HEK293 (cell line): ENCODE data around the gene TRMT112.
A peak's percentile ranks its signal among the peaks of the same experiment; 100 is the strongest.

Experiments used
- CTCF ChIA-PET: fragments of 350-600 bp; formaldehyde crosslinking; extraction: SDS; loops from one replicate; lab custom pipeline; 2021; ENCODE audit warnings: antibody characterized with exemption; lab: Yijun Ruan, JAX
- POLR2A ChIA-PET: fragments of 300-600 bp; formaldehyde crosslinking; extraction: SDS; loops from one replicate; lab custom pipeline; 2020; ENCODE audit warnings: antibody characterized with exemption, inconsistent platforms; lab: Yijun Ruan, JAX
- H3K27ac ChIP-seq: fragments of 200-500 bp; sonication (Bioruptor generic); 2 replicates; pipeline ENCODE4 v1.5.1; 2014; ENCODE audit warnings: low read depth, low read length, control low read depth, inconsistent platforms; ENCODE audit errors: extremely low read depth
- H3K36me3 ChIP-seq, 2 experiments: fragments of 200-500 bp in 1 of 2; sonication (Bioruptor generic) in 1 of 2; 1 replicate in 1 of 2; 2 replicates in 1 of 2; pipeline ENCODE4 v1.5.1; 2014 to 2017; ENCODE audit warnings: inconsistent platforms in 2 of 2, low read length in 2 of 2; ENCODE audit not compliant: control insufficient read depth in 2 of 2, insufficient read depth in 1 of 2
- H3K4me1 ChIP-seq: fragments of 200-500 bp; sonication (Bioruptor generic); 2 replicates; pipeline ENCODE4 v1.5.1; 2014; ENCODE audit warnings: mild to moderate bottlenecking, low read length, inconsistent platforms; ENCODE audit not compliant: control insufficient read depth, insufficient read depth
- H3K4me3 ChIP-seq: 2 replicates; pipeline ENCODE4 v1.5.1; 2011; ENCODE audit warnings: low read depth, mild to moderate bottlenecking, control low read depth, low read length, moderate library complexity
- H3K9me3 ChIP-seq: fragments of 200-500 bp; sonication (Bioruptor generic); 2 replicates; pipeline ENCODE4 v1.5.1; 2014; ENCODE audit warnings: low read depth, low read length, inconsistent platforms; ENCODE audit not compliant: control insufficient read depth, insufficient read depth
- BCL11A ChIP-seq: fragments of 450-650 bp; formaldehyde crosslinking; IDR thresholded peaks from 2 replicates; pipeline ENCODE4 v1.5.1; 2016; ENCODE audit warnings: low read depth, missing biosample characterization, missing genetic modification characterization
- FEZF1 ChIP-seq: fragments of 450-650 bp; formaldehyde crosslinking; IDR thresholded peaks from 2 replicates; pipeline ENCODE4 v1.5.1; 2016; ENCODE audit warnings: missing biosample characterization, missing genetic modification characterization
- KLF16 ChIP-seq: fragments of 450-650 bp; formaldehyde crosslinking; IDR thresholded peaks from 2 replicates; pipeline ENCODE4 v1.5.1; 2017; ENCODE audit warnings: missing biosample characterization, missing genetic modification characterization
- KLF7 ChIP-seq: fragments of 450-650 bp; formaldehyde crosslinking; IDR thresholded peaks from 2 replicates; pipeline ENCODE4 v1.5.1; 2016; ENCODE audit warnings: missing biosample characterization, missing genetic modification characterization, borderline replicate concordance
- KLF8 ChIP-seq: fragments of 450-650 bp; formaldehyde crosslinking; IDR thresholded peaks from 2 replicates; pipeline ENCODE4 v1.5.1; 2016; ENCODE audit warnings: missing biosample characterization, missing genetic modification characterization
- MZF1 ChIP-seq: fragments of 450-650 bp; formaldehyde crosslinking; IDR thresholded peaks from 2 replicates; pipeline ENCODE4 v1.5.1; 2017; ENCODE audit warnings: missing biosample characterization, missing genetic modification characterization, borderline replicate concordance
- SP3 ChIP-seq: fragments of 450-650 bp; formaldehyde crosslinking; IDR thresholded peaks from 2 replicates; pipeline ENCODE4 v1.5.1; 2016; ENCODE audit warnings: missing biosample characterization, missing genetic modification characterization
- TSHZ1 ChIP-seq: fragments of 450-650 bp; formaldehyde crosslinking; IDR thresholded peaks from 2 replicates; pipeline ENCODE4 v1.5.1; 2016; ENCODE audit warnings: missing biosample characterization, missing genetic modification characterization, borderline replicate concordance
- ZBTB48 ChIP-seq: fragments of 450-650 bp; formaldehyde crosslinking; IDR thresholded peaks from 2 replicates; pipeline ENCODE4 v1.5.1; 2016; ENCODE audit warnings: missing biosample characterization, missing genetic modification characterization
- ZFP3 ChIP-seq: fragments of 450-650 bp; formaldehyde crosslinking; IDR thresholded peaks from 2 replicates; pipeline ENCODE4 v1.5.1; 2016; ENCODE audit warnings: low read depth, missing biosample characterization, missing genetic modification characterization
- ZFP69B ChIP-seq: fragments of 450-650 bp; formaldehyde crosslinking; IDR thresholded peaks from 2 replicates; pipeline ENCODE4 v1.5.1; 2016; ENCODE audit warnings: missing biosample characterization, missing genetic modification characterization
- ZNF138 ChIP-seq: fragments of 450-650 bp; formaldehyde crosslinking; IDR thresholded peaks from 2 replicates; pipeline ENCODE4 v1.5.1; 2016; ENCODE audit warnings: missing biosample characterization, missing genetic modification characterization, borderline replicate concordance
- ZNF140 ChIP-seq: fragments of 450-650 bp; formaldehyde crosslinking; IDR thresholded peaks from 2 replicates; pipeline ENCODE4 v1.5.1; 2016; ENCODE audit warnings: missing biosample characterization, missing genetic modification characterization
- ZNF16 ChIP-seq: fragments of 450-650 bp; formaldehyde crosslinking; IDR thresholded peaks from 2 replicates; pipeline ENCODE4 v1.5.1; 2016; ENCODE audit warnings: low read depth, missing biosample characterization, missing genetic modification characterization
- ZNF202 ChIP-seq: fragments of 450-650 bp; formaldehyde crosslinking; IDR thresholded peaks from 2 replicates; pipeline ENCODE4 v1.5.1; 2016; ENCODE audit warnings: missing biosample characterization, missing genetic modification characterization, borderline replicate concordance
- ZNF239 ChIP-seq: fragments of 450-650 bp; formaldehyde crosslinking; IDR thresholded peaks from 2 replicates; pipeline ENCODE4 v1.5.1; 2016; ENCODE audit warnings: missing biosample characterization, missing genetic modification characterization
- ZNF248 ChIP-seq: fragments of 450-650 bp; formaldehyde crosslinking; IDR thresholded peaks from 2 replicates; pipeline ENCODE4 v1.5.1; 2017; ENCODE audit warnings: missing biosample characterization, missing genetic modification characterization
- ZNF362 ChIP-seq: fragments of 450-650 bp; formaldehyde crosslinking; IDR thresholded peaks from 2 replicates; pipeline ENCODE4 v1.5.1; 2016; ENCODE audit warnings: missing biosample characterization, missing genetic modification characterization
- ZNF366 ChIP-seq: fragments of 450-650 bp; formaldehyde crosslinking; conservative IDR thresholded peaks from 2 replicates; pipeline ENCODE4 v1.5.1; 2016; ENCODE audit warnings: missing biosample characterization, missing genetic modification characterization
- ZNF416 ChIP-seq: fragments of 450-650 bp; formaldehyde crosslinking; IDR thresholded peaks from 2 replicates; pipeline ENCODE4 v1.5.1; 2016; ENCODE audit warnings: missing biosample characterization, missing genetic modification characterization
- ZNF48 ChIP-seq: fragments of 450-650 bp; formaldehyde crosslinking; IDR thresholded peaks from 2 replicates; pipeline ENCODE4 v1.5.1; 2016; ENCODE audit warnings: missing biosample characterization, missing genetic modification characterization
- ZNF600 ChIP-seq: fragments of 450-650 bp; formaldehyde crosslinking; IDR thresholded peaks from 2 replicates; pipeline ENCODE4 v1.5.1; 2016; ENCODE audit warnings: missing biosample characterization, missing genetic modification characterization
- ZNF768 ChIP-seq: fragments of 450-650 bp; formaldehyde crosslinking; IDR thresholded peaks from 2 replicates; pipeline ENCODE4 v1.5.1; 2018; ENCODE audit warnings: missing biosample characterization, mild to moderate bottlenecking, missing genetic modification characterization
- ZSCAN23 ChIP-seq: fragments of 450-650 bp; formaldehyde crosslinking; IDR thresholded peaks from 2 replicates; pipeline ENCODE4 v1.5.1; 2016; ENCODE audit warnings: missing biosample characterization, missing genetic modification characterization
- TF ChIP-seq, protein P1 (sequence below): fragments of 450-650 bp; formaldehyde crosslinking; IDR thresholded peaks from 2 replicates; pipeline ENCODE4 v1.5.1; 2016; ENCODE audit warnings: missing biosample characterization, missing genetic modification characterization
- TF ChIP-seq, protein P2 (sequence below): fragments of 450-650 bp; formaldehyde crosslinking; IDR thresholded peaks from 2 replicates; pipeline ENCODE4 v1.5.1; 2016; ENCODE audit warnings: missing biosample characterization, missing genetic modification characterization
- TF ChIP-seq, protein P3 (sequence below): fragments of 450-650 bp; formaldehyde crosslinking; IDR thresholded peaks from 2 replicates; pipeline ENCODE4 v1.5.1; 2016; ENCODE audit warnings: missing biosample characterization, missing genetic modification characterization
- TF ChIP-seq, protein P4 (sequence below): fragments of 450-650 bp; formaldehyde crosslinking; IDR thresholded peaks from 2 replicates; pipeline ENCODE4 v1.5.1; 2017; ENCODE audit warnings: missing biosample characterization, missing genetic modification characterization

Gene TRMT112

GRCh38 chr11:64268893-64269539 is 48.3 kb downstream of the TRMT112 start:
- ChIA-PET CTCF (interaction anchor here (0.6 to 6.8 kb wide), 7 partner anchors 17 to 102 kb away, joined by 3 to 81 read pairs (median 5); partner anchors contain the start of genes CATSPERZ, ESRRA and PLCB3), POLR2A (interaction anchor here (0.7 to 7.0 kb wide), 12 partner anchors 11 to 86 kb away, joined by 3 to 96 read pairs (median 12); partner anchors contain the start of genes BAD, ESRRA, FERMT3 and FKBP2)
- H3K36me3 ChIP-seq = peaks cover 0 to 33% of the 10 kb centered on the region in 2 experiments; a peak in 1 of 3 replicates
- H3K4me1 ChIP-seq = peaks cover 2% of the 10 kb centered on the region; the same call in 1 of the 2 replicates
- H3K4me3 ChIP-seq = peak overlapping the region; percentile 56
- no peaks in the 10 kb centered on the region for H3K9me3 ChIP-seq
- H3K27ac ChIP-seq = peak overlapping the region; percentile 83
- TF ChIP-seq ZNF16 (tag by site-specific recombination) (0 out of 2 replicates have a peak, but pooled peaks have one; percentile 13), MZF1 (tag by site-specific recombination) (no peak), ZFP3 (tag by site-specific recombination) (no peak), ZNF416 (no peak), ZSCAN23 (tag by site-specific recombination) (no peak), ZBTB48 (tag by site-specific recombination) (0 out of 2 replicates have a peak, but pooled peaks have one; percentile 8), BCL11A (tag by site-specific recombination) (peak; percentile 37; the same call in 1 of the 2 replicates), ZNF362 (tag by site-specific recombination) (no peak), ZNF202 (no peak), ZNF140 (tag by site-specific recombination) (no peak), ZNF600 (tag by site-specific recombination) (peak; percentile 89), ZNF248 (tag by site-specific recombination) (no peak), SP3 (peak; percentile 53; the same call in 1 of the 2 replicates), ZNF768 (tag by site-specific recombination) (no peak), KLF8 (tag by site-specific recombination) (peak; percentile 20; the same call in 1 of the 2 replicates), ZFP69B (tag by site-specific recombination) (no peak), TSHZ1 (no peak), ZNF366 (0 out of 2 replicates have a peak, but pooled peaks have one; percentile 14), ZNF239 (no peak), ZNF48 (no peak), ZNF138 (tag by site-specific recombination) (no peak), KLF7 (tag by site-specific recombination) (no peak), KLF16 (0 out of 2 replicates have a peak, but pooled peaks have one; percentile 9), FEZF1 (tag by site-specific recombination) (no peak)
- TF ChIP-seq, protein P1, sequence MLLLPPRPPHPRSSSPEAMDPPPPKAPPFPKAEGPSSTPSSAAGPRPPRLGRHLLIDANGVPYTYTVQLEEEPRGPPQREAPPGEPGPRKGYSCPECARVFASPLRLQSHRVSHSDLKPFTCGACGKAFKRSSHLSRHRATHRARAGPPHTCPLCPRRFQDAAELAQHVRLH (tag by site-specific recombination) = peak; percentile 98
- TF ChIP-seq, protein P2, sequence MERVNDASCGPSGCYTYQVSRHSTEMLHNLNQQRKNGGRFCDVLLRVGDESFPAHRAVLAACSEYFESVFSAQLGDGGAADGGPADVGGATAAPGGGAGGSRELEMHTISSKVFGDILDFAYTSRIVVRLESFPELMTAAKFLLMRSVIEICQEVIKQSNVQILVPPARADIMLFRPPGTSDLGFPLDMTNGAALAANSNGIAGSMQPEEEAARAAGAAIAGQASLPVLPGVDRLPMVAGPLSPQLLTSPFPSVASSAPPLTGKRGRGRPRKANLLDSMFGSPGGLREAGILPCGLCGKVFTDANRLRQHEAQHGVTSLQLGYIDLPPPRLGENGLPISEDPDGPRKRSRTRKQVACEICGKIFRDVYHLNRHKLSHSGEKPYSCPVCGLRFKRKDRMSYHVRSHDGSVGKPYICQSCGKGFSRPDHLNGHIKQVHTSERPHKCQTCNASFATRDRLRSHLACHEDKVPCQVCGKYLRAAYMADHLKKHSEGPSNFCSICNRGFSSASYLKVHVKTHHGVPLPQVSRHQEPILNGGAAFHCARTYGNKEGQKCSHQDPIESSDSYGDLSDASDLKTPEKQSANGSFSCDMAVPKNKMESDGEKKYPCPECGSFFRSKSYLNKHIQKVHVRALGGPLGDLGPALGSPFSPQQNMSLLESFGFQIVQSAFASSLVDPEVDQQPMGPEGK (tag by site-specific recombination) = 0 out of 2 replicates have a peak, but pooled peaks have one; percentile 12
- TF ChIP-seq, protein P3, sequence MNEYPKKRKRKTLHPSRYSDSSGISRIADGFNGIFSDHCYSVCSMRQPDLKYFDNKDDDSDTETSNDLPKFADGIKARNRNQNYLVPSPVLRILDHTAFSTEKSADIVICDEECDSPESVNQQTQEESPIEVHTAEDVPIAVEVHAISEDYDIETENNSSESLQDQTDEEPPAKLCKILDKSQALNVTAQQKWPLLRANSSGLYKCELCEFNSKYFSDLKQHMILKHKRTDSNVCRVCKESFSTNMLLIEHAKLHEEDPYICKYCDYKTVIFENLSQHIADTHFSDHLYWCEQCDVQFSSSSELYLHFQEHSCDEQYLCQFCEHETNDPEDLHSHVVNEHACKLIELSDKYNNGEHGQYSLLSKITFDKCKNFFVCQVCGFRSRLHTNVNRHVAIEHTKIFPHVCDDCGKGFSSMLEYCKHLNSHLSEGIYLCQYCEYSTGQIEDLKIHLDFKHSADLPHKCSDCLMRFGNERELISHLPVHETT (tag by site-specific recombination) = no peak
- TF ChIP-seq, protein P4, sequence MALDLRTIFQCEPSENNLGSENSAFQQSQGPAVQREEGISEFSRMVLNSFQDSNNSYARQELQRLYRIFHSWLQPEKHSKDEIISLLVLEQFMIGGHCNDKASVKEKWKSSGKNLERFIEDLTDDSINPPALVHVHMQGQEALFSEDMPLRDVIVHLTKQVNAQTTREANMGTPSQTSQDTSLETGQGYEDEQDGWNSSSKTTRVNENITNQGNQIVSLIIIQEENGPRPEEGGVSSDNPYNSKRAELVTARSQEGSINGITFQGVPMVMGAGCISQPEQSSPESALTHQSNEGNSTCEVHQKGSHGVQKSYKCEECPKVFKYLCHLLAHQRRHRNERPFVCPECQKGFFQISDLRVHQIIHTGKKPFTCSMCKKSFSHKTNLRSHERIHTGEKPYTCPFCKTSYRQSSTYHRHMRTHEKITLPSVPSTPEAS (tag by site-specific recombination) = no peak
